T47D (cell line): ENCODE measurements around the gene ALDOC.

Experiments
- DNase-seq, 2 experiments: peaks; one replicate each; pipeline versions ENCODE4 v3.0.0 to v3.0.0-alpha.2; 2011 to 2012; ENCODE audit warnings: low read depth in 1 of 2, low spot score in 1 of 2
- JUND ChIP-seq: IDR thresholded peaks from 2 replicates; pipeline ENCODE4 v1.6.1; 2012; ENCODE audit warnings: low read depth
- in situ Hi-C: cut with HindIII; loops from 2 replicates; pipeline ENCODE4 v1.10.0; 2016; ENCODE audit warnings: low sequenced_read_pairs, low pct_unique_long_range_greater_than_20kb

ALDOC gene

DNA sequence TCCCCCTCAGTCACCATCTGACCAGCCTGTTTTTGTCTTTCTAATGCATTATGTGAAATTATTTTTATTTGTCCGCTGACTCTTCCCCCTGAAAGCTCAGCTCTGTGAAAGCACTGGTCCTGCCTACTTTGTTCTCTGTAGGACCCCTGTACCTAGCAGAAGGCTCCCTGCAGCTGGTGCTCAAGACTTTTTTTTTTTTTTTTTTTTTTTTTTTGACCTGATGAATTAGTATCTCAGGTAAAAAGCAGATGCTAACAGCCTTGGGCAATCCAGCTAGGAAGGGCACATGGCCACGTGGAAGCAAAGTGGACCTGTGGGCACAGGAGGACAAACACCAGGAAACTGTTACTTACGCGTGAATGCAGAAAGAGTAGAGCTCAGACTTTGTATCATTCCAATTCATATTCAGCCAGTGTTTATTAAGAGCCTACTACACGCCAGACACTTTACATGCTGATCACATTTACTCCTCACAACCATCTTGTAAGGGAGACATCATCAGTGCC, 23.6 kb downstream of the ALDOC start:
- no peak for DNase-seq
- in situ Hi-C loops = no loop called here
- TF ChIP-seq JUND = no peak

DNA sequence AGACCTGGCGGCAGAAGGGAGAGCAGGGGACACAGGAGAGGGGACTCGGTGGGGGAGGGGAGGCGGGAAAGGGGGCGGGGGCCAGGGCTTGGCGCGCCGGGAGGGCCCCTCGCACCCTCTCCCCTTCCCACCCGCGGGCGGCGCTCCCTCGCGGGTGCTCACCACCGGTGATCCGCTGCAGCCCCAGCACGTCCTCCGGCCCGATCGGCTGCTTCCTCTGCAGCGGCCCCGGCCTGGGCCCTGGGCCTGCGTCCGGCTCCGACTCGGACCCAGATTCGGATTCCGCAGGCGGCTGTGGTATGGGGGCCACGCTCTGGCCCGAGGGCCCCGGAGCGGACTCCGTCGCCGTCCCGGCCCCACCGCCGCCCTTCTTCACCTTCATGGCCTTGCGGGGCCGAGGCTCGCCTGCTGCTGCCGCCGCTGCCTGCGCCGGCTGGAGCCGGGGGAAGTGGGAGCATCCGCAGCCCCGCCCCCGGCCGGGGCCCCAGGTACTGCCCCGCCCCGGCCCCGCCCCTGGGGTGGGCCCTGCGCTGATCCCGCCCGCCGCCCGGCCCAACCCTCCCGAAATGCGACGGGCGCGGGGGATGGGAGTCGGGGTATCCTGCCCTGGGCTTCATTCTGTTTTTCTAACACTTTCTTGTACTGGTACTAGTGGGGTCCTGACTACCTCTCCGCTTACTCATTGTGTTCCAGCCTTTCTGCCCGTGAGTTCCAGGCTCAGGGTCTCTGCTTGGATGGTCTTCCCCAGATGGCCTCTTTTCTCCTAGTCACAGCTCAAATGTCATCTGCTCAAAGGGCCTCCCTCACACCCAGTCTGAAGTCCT, 24.3 kb downstream of the ALDOC start, which contains the start of gene UNC119:
Gene UNC119, minus strand, starts transcription at position 449 of the 824 bp plus-strand sequence. Its CDS starts 67 bp downstream, at position 382.
- TF ChIP-seq JUND = no peak
- in situ Hi-C loops = no loop called here
- peak; percentile 83 to 91 for DNase-seq

DNA sequence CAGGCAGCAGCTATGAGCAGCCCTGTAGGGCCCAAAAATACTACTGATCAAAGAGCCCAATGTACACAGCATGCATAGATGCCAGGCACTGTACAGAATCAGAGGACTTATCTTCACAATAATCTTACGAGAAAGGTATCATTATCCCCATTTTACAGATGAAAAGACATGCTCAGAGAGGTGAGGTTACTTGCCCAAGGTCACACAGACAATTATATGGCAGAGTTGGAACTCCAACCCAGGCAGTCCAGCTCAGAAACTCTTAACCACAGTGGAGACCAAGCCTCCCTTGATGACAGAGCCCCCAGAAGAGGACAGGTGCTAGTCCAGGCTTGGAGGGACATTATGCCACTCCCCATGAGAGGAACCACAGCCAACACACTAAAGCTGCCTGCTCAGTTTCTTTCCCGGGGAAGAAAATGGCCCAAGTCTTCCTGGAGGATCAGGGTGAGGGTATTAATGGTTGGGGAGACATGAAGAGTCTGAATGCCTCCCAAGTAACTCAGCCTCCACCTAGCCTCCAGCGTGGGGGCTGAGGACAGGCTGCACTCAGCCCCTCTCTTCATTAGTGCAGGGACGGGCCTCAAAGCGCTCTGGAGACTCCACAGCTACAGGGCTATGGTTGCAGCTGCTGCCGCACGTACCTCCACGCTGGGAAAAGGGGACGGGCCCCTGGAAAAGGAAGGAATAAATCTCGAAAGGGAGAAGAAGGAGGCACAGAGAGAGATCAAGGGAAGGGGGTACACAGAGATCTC, 25.1 kb downstream of the ALDOC start:
- no peak for TF ChIP-seq JUND
- in situ Hi-C loops = no loop called here
- DNase-seq = peak in 1 of 2 experiments; percentile 65

DNA sequence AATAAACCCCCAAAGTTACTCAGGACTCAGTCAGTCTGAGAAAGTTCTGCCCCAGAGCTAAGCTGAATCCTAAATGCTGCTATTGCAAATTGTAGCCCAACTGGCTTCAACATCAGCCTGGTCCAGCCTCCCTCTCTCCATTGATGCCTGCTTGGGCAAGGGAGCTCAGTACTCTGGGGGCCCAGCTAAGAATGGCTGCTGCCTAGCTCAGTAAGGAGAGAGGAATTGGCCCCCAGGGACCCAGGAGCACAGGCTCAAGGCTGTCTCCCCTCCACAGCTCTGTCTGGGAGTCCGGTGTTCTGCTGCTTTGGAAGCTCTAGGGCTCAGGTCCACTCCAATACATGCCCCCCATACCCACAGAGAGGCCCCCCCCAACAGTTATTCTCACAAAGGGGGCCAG, 25.8 kb downstream of the ALDOC start:
- no peak for TF ChIP-seq JUND
- in situ Hi-C loops = no loop called here
- DNase-seq = no peak

DNA sequence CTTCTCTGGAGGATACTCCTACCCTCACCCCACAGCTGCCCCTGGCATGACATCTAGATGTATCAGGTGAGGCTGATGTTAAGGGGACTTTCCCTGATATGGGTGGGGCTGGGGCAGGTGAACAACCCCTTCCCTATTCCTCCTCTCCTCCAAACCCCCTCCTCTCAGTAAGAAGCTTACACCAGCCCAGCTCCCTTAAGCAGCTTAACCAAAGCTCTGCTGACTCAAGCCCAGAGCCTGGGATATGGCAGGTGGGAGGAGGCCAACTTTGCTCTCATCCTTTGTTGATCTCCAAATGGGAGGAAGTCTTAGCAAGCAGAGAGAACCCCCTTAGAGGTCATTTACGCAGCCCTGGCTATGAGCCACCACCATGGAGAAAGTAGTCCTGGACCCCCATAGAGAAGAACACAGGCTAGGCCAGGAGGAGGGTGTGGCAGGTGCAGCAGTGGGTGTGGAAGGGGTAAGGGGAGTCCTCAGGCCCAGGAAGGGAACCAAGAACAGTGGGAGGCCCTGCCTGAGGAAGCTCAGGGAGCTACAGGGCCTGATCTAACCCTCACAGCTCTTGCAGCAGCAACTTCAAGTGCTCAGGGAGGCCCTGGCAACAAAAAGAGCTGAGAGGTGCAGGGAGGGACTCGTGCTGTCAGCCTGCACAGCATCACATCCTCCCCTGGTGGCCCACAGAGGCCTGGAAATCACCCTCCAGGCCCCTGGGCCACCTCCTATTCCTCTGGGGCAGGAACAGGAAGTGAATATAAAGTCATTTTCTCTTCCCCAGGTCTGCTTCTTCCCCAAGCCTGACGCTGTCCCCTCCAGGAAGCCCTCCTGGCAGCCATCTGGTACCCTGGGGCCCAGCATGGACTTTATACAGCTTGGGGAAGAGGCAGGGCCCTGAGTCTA, 27.2 kb downstream of the ALDOC start:
- in situ Hi-C loops = no loop called here
- no peak for DNase-seq
- TF ChIP-seq JUND = no peak

DNA sequence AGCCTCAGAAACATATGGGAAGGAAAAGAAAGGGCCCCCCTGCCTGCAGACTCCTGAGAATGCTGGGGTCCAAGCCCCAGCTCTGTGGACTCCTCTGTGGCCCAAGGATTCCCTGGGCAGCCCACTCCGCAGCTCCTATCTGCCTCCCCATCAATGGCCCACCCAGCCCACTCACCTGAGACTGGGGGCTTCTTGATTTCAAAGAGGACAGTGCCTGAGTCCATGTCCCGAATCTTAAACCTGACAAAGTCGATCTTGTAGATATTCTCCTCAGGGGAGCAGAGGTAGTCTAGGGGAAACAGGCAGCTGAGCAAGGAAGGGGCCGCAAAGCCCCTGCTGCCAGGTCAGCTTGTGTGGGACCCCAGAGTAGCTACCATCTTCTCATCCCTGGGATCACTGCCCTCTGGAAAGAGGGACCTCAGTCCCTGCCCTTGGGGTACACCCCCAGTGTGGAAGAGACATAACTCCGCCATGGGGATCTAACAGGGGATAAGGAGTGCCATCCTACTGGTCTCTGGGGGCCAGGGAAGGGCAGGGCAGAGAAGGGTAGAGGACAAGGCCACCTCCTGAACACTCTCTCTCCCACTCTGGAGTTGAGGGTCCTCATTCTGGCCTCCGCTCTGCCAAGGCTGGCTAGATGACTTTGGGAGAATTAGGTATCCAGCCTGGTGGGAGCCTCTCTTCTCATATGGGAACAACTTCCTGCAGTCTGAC, 28.1 kb downstream of the ALDOC start:
- no peak for DNase-seq
- TF ChIP-seq JUND = no peak
- in situ Hi-C loops = no loop called here

DNA sequence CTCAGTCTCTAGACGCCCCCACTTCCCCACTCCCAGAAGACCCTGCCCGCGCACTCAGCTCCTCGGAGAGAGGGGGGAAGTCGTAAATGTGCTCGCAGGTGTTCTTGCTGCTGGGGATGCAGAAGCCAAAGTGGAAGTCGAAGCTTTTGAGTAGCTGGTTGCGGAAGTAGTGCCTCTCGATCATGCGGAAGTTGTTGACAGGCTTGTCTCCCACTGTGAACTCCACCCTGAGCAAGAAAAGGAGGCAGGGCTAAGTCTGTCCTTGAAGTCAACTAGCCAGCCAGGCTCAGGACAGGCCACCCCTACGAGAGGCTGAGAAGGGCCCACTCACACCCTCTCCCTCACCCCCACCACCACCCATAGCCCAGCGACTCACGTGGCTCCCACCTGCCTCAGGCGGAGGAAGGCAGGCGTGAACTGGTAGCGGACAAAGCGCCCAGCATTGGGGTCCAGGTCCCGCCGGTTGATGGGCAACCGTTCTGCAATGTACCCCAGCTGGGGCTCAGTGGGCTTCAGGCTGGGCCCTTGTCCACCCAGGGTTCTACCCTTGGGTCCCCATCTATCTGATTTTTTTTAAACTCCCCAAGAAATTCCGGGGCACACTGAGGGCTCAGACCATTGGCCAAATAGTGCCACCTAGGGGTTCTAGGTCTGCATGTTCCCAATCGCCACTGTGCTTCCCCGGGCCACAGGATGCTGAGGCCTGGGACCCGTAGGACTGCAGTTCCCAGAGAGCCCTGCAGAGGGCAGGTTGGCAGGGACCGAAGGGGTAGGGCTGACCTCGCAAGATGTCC, 28.9 kb downstream of the ALDOC start:
- in situ Hi-C loops = no loop called here
- no peak for TF ChIP-seq JUND
- peak; percentile 75 to 93 for DNase-seq

DNA sequence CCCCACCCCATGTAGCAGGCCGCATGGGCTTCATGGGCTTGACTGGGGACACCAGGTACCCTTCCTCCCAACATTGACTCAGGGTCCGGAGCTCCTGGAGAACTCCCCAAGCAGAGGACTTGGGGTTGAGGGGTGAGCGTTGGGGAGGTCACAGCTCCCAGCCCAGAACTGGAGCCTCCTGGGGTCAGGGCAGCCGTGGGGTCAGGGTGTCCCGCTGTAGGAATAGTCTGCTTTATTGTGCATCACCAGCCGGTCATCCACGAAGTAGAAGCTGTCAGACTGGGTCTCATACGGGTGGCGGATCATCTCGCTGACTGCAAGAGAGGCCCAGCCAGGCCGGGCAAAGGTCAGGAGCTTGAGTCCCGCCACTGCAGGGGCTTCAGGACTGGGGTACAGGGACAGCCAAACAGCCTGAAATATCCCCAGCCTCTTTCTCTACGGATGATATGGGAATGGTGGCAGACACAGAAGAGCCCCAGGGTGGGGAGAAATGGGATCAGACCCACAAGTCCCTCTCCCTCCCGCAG, 29.5 kb downstream of the ALDOC start:
- in situ Hi-C loops = no loop called here
- DNase-seq = no peak
- TF ChIP-seq JUND = no peak

DNA sequence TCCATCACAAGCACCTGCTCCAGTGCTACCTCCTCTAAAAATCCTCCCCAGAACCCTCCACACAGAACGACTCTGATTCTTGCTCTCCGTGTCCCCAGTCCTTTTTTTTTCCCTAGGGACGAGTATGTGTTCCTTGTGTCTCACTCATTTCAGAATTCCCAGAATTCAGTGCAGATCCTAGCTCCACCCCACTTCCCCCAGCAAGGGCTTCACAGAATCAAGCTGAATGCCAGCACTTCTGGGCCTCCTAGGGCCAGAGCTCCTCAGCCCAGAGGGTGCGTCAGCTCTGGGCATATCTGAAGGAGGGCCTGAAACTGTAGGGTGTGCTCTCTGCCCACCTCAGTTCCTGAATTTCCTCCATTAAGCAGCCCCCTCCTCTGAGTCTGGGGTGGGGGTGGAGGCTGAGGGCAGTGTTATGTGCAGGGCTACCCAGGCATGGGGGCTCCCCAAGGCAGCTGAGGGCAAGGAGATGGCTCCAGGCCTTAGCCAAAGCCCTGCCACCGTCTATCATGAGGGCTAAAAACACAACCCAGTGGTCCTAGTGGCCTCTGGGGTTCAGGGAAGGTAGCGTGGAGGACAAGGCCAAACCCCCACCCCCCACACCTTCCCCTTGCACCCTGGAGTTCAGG, 30.8 kb downstream of the ALDOC start:
- DNase-seq = no peak
- in situ Hi-C loops = no loop called here
- TF ChIP-seq JUND = no peak

DNA sequence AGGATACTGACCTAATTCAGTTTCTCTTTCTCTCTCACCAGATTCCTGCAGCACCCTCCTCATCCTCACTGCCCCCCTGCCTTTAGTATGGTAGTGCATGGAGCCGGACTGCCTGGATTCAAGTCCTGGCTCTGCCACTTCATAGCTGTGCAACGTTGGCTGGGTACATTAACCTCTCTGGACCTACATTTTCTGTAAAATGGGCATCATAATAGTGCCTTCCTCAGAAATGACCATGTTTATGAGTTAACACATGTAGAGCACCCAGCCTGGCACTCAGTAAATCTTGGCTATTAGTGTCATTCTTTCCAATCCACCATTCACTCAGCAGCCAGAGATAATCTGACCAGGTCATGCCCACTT, 31.6 kb downstream of the ALDOC start:
- no peak for TF ChIP-seq JUND
- no peak for DNase-seq
- in situ Hi-C loops = no loop called here
